Stomach (tissue), 4 donors: ENCODE measurements around the gene RSRC1.

Source experiments
- CTCF ChIP-seq, 7 experiments: fragments of 450-650 bp in 4 of 7; fragments of 200-600 bp in 3 of 7; sonication (generic) in 3 of 7; IDR thresholded peaks; one replicate each; pipeline ENCODE4 v1.5.1; 2016 to 2019; ENCODE audit warnings: antibody characterized with exemption in 7 of 7, control low read depth in 2 of 7, mild to moderate bottlenecking in 1 of 7
- EP300 ChIP-seq: sonication (generic); formaldehyde crosslinking; IDR thresholded peaks from one replicate; pipeline ENCODE4 v1.6.1; 2017; ENCODE audit warnings: antibody characterized with exemption
- POLR2A ChIP-seq, 4 donors: fragments of 450-650 bp; IDR thresholded peaks; one replicate each; pipeline ENCODE4 v1.6.1; 2016; ENCODE audit warnings: antibody characterized with exemption in 4 of 4, control low read depth in 2 of 4, mild to moderate bottlenecking in 1 of 4, moderate library complexity in 1 of 4
- POLR2AphosphoS5 ChIP-seq, 3 donors: sonication (generic); formaldehyde crosslinking; IDR thresholded peaks; one replicate each; pipeline ENCODE4 v1.6.1; 2016; ENCODE audit warnings: antibody characterized with exemption in 3 of 3

- TF ChIP-seq CTCF (IDR thresholded peaks at IDR 0.05) (no peak), POLR2A (IDR thresholded peaks at IDR 0.05) (no peak), EP300 (no peak), POLR2AphosphoS5 (IDR thresholded peaks at IDR 0.05) (no peak)
These were observed 24.5 kb upstream of the RSRC1 start for GRCh38 chr3:158085358-158085757.
